HUES6 (cell line): Measurements from ENCODE around the gene USH2A.

ENCODE experiments used
- H3K27ac ChIP-seq: 2 replicates; pipeline ENCODE4 v1.7.0; 2013; ENCODE audit warnings: low read depth, mild to moderate bottlenecking, low read length, inconsistent platforms
- H3K27me3 ChIP-seq: 2 replicates; pipeline ENCODE4 v1.6.1; 2013; ENCODE audit warnings: low read length; ENCODE audit not compliant: control insufficient read depth, insufficient read depth
- H3K36me3 ChIP-seq: 2 replicates; pipeline ENCODE4 v1.6.1; 2013; ENCODE audit warnings: low read length; ENCODE audit not compliant: control insufficient read depth, insufficient read depth
- H3K4me1 ChIP-seq: 2 replicates; pipeline ENCODE4 v1.6.1; 2013; ENCODE audit warnings: low read length; ENCODE audit not compliant: control insufficient read depth, insufficient read depth
- H3K4me3 ChIP-seq: 2 replicates; pipeline ENCODE4 v1.5.1; 2013; ENCODE audit warnings: low read depth, low read length
- H3K9ac ChIP-seq: one replicate; pipeline ENCODE4 v1.6.1; 2013; ENCODE audit warnings: mild to moderate bottlenecking, low read length
- H3K9me3 ChIP-seq: 2 replicates; pipeline ENCODE4 v1.6.1; 2013; ENCODE audit warnings: low read depth, low read length; ENCODE audit not compliant: control insufficient read depth, insufficient read depth

USH2A gene

DNA sequence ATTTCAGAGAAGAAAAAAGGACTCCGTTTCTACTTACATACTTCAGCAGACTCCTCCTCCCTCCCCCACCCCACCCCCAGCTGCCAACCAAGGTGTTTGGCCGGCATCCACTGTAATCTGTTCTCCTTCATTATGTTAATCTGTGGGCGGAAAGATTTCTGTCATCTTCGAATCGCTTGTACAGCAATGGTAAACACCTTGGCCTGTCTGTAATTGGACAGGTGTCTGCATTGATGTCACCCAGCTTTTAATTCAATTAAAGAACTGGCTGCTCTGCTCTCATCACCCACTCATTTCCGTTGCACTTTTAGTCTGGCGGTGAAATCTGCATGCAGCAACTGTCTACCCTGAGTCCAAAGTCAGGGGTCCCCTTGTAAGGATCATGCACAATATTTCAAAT lies 368.6 kb downstream of the USH2A start:
- Histone ChIP-seq H3K9me3 (no peaks in the 10 kb centered on the region), H3K9ac (no peak overlapping the region), H3K4me1 (peaks cover 9% of the 10 kb centered on the region; the same call in 1 of the 2 replicates), H3K4me3 (no peak overlapping the region), H3K27me3 (no peaks in the 10 kb centered on the region), H3K27ac (no peak overlapping the region), H3K36me3 (no peaks in the 10 kb centered on the region)

DNA sequence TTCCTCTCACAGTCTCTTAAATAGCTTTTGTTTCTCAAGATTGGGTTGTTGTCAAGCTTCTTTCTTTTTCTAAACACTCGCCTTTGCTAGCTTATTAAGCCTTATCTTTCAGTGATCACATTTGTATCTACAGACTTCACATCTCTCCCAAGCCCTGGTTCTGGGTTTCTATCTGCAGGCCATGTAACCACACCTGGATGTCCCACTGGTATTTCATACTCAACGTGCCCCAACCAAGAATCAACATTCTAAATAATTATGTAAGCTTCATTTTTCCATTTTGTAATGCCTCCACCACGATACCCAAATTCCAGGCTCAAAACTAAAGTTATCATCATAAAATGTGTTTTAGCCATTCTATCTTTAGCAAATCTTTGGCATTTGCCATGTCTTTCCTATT lies 372.2 kb downstream of the USH2A start:
- no peak overlapping the region for H3K27ac ChIP-seq
- H3K4me3 ChIP-seq = no peak overlapping the region
- H3K27me3 ChIP-seq = no peaks in the 10 kb centered on the region
- H3K4me1 ChIP-seq = peaks cover 9% of the 10 kb centered on the region; the same call in 1 of the 2 replicates
- no peaks in the 10 kb centered on the region for H3K9me3 ChIP-seq
- no peaks in the 10 kb centered on the region for H3K36me3 ChIP-seq
- H3K9ac ChIP-seq = no peak overlapping the region

GRCh38 chr1:216049741-216050430 lies 373.4 kb downstream of the USH2A start:
- Histone ChIP-seq H3K4me1 (peaks cover 9% of the 10 kb centered on the region; the same call in 1 of the 2 replicates), H3K36me3 (no peaks in the 10 kb centered on the region), H3K27ac (no peak overlapping the region), H3K4me3 (no peak overlapping the region), H3K9me3 (no peaks in the 10 kb centered on the region), H3K9ac (no peak overlapping the region), H3K27me3 (no peaks in the 10 kb centered on the region)

DNA sequence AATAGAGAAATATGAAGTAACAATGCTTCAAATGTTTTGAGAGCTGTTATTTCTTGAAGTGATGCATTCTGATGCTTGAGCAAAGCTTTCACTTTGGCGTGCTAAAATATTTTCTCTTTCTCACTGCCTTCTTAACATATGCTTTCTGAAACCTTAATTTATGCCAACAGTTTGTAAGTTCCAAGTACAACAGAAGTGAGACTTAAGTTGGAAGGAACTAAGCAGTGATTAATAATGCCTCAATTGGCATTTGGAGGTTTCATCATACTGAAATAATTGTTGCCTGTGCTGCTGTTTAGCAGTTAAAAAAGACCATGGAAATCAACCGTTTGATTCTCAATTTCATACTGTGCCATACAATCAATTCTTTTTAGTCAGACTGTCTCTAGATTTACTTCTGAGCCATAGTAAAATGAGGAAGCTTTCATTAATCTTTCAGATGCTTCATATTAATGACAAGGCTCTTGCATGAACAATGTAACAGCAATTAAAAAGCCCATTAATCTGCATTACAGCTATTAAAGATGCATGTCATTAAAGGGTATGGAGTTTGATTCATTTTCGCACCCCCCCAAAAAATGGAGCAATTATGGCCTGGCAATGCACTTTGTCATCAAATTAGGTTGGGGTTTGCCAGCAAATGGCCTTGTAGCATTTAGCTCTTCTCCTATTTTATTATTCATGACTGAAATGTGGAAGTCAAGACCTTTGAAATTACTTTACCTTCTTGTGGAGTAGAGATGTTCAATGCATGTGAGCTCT lies 375.3 kb downstream of the USH2A start:
- Histone ChIP-seq H3K9me3 (no peaks in the 10 kb centered on the region), H3K27me3 (no peaks in the 10 kb centered on the region), H3K36me3 (no peaks in the 10 kb centered on the region), H3K9ac (no peak overlapping the region), H3K4me3 (no peak overlapping the region), H3K4me1 (no peaks in the 10 kb centered on the region), H3K27ac (no peak overlapping the region)

GRCh38 chr1:216046336-216046735 lies 376.9 kb downstream of the USH2A start:
- H3K27me3 ChIP-seq = no peaks in the 10 kb centered on the region
- no peaks in the 10 kb centered on the region for H3K4me1 ChIP-seq
- H3K4me3 ChIP-seq = no peak overlapping the region
- H3K9ac ChIP-seq = no peak overlapping the region
- H3K36me3 ChIP-seq = no peaks in the 10 kb centered on the region
- H3K27ac ChIP-seq = no peak overlapping the region
- no peaks in the 10 kb centered on the region for H3K9me3 ChIP-seq

- H3K27me3 ChIP-seq = no peaks in the 10 kb centered on the region
- no peak overlapping the region for H3K9ac ChIP-seq
- no peaks in the 10 kb centered on the region for H3K9me3 ChIP-seq
- no peak overlapping the region for H3K27ac ChIP-seq
- H3K4me1 ChIP-seq = no peaks in the 10 kb centered on the region
- no peaks in the 10 kb centered on the region for H3K36me3 ChIP-seq
- no peak overlapping the region for H3K4me3 ChIP-seq
Measured at GRCh38 chr1:216045400-216045799, 377.8 kb downstream of the USH2A start.

GRCh38 chr1:216044538-216044937 lies 378.7 kb downstream of the USH2A start:
- Histone ChIP-seq H3K4me1 (no peaks in the 10 kb centered on the region), H3K36me3 (no peaks in the 10 kb centered on the region), H3K9me3 (no peaks in the 10 kb centered on the region), H3K27ac (no peak overlapping the region), H3K9ac (no peak overlapping the region), H3K27me3 (no peaks in the 10 kb centered on the region), H3K4me3 (no peak overlapping the region)

- H3K9ac ChIP-seq = no peak overlapping the region
- no peaks in the 10 kb centered on the region for H3K9me3 ChIP-seq
- H3K4me1 ChIP-seq = no peaks in the 10 kb centered on the region
- H3K36me3 ChIP-seq = no peaks in the 10 kb centered on the region
- no peaks in the 10 kb centered on the region for H3K27me3 ChIP-seq
- H3K4me3 ChIP-seq = no peak overlapping the region
- no peak overlapping the region for H3K27ac ChIP-seq
Measured at GRCh38 chr1:216034506-216034905, 388.7 kb downstream of the USH2A start.

GRCh38 chr1:216032961-216033614 lies 390.2 kb downstream of the USH2A start:
- Histone ChIP-seq H3K36me3 (no peaks in the 10 kb centered on the region), H3K4me3 (no peak overlapping the region), H3K27ac (no peak overlapping the region), H3K9me3 (no peaks in the 10 kb centered on the region), H3K27me3 (no peaks in the 10 kb centered on the region), H3K4me1 (no peaks in the 10 kb centered on the region), H3K9ac (no peak overlapping the region)

DNA sequence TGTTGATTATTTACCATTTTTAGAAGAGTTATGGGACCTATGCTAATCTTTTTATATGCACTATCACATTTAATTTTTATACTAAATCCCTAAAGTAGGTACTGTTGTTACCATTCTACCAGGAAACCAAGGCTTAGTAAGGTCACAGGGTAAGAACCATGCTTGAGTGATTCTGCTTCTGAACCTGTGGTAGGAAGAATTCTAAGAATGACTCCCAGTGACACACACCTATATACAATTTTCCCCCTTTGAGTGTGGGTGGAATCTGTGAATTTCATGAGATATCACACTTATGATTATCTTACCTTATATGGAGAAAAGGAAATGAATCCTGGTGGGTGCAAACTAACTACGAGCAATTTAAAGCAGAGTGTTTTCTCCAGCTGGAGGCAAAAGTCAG lies 391.0 kb downstream of the USH2A start:
- no peaks in the 10 kb centered on the region for H3K9me3 ChIP-seq
- no peaks in the 10 kb centered on the region for H3K27me3 ChIP-seq
- no peak overlapping the region for H3K4me3 ChIP-seq
- H3K27ac ChIP-seq = no peak overlapping the region
- no peak overlapping the region for H3K9ac ChIP-seq
- no peaks in the 10 kb centered on the region for H3K4me1 ChIP-seq
- no peaks in the 10 kb centered on the region for H3K36me3 ChIP-seq

DNA sequence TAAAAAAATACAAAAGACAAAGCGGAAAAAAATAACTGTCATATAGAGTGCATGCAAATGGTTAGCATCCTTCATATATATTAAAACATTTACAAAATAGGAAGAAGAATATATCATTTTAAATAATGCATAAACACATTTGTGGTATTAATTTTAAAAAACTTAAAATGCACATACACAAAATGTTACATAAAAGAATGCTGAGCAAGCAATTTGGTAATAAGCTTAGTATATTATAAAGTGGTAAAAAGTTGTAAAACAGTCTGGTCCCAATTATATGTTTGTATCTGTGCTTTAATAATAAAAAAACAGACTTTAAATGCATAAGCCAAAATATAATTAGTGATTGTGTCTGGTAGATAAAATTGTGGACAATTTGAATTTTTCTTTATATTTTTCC lies 394.6 kb downstream of the USH2A start:
- Histone ChIP-seq H3K36me3 (no peaks in the 10 kb centered on the region), H3K4me3 (no peak overlapping the region), H3K4me1 (no peaks in the 10 kb centered on the region), H3K9me3 (no peaks in the 10 kb centered on the region), H3K27ac (no peak overlapping the region), H3K27me3 (no peaks in the 10 kb centered on the region), H3K9ac (no peak overlapping the region)
